H1 (cell line): Measurements from ENCODE around the gene KRTAP10-2. TPM values are rescaled to one million over a fixed set of nuclear protein-coding genes. Genes with fewer than 3 reads are reported as not detected.

Experiments used
- CTBP2 ChIP-seq: IDR thresholded peaks from 2 replicates; pipeline ENCODE4 v1.7.0; 2011; ENCODE audit warnings: borderline replicate concordance, mild to moderate bottlenecking, moderate library complexity, mixed read lengths, low read length; ENCODE audit not compliant: insufficient read depth, insufficient read length
- JUND ChIP-seq: IDR thresholded peaks from 2 replicates; pipeline ENCODE4 v1.6.1; 2011; ENCODE audit warnings: mild to moderate bottlenecking, improper control_type of control experiment, low read length
- POLR2A ChIP-seq, 2 experiments: IDR thresholded peaks; 1 replicate in 1 of 2; 2 replicates in 1 of 2; pipeline ENCODE4 v1.6.1; 2011; ENCODE audit warnings: low read depth in 2 of 2, low read length in 2 of 2, mild to moderate bottlenecking in 2 of 2; ENCODE audit errors: control extremely low read depth in 1 of 2
- RXRA ChIP-seq: IDR thresholded peaks from 2 replicates; pipeline ENCODE4 v1.6.1; 2011; ENCODE audit warnings: low read depth, mild to moderate bottlenecking, low read length, moderate library complexity; ENCODE audit not compliant: insufficient read depth
- SIRT6 ChIP-seq: IDR thresholded peaks from one replicate; pipeline ENCODE4 v1.7.1; 2012; ENCODE audit warnings: low read length, inconsistent platforms
- SRF ChIP-seq: IDR thresholded peaks from 2 replicates; pipeline ENCODE4 v1.6.1; 2011; ENCODE audit warnings: mild to moderate bottlenecking, low read depth, low read length, moderate library complexity
- polyA plus RNA-seq, 7 experiments: library from polyadenylated mRNA; depleted of rRNA in 3 of 7; stranded (reverse) in 5 of 7; unstranded in 2 of 7; fragments of >200 nt in 5 of 7; fragments of 200-250 nt in 2 of 7; gene quantifications; 1 replicate in 5 of 7; 2 replicates in 1 of 7; 4 replicates in 1 of 7; pipeline versions ENCODE4 v1.2.1 to v1.2.3, GENCODE V29; 2011 to 2013; ENCODE audit warnings: missing spikeins in 2 of 7, mixed read lengths in 2 of 7
- total RNA-seq: library from RNA; stranded (reverse); fragmentation: NEBNext Ultra II Directional; extraction: Animal tissue kit (Norgen Biotek cat#: 25700); gene quantifications from 2 replicates; pipeline ENCODE4 v1.2.1, GENCODE V29; 2021
- TF ChIP-seq, protein P1 (sequence below): IDR thresholded peaks from 2 replicates; pipeline ENCODE4 v1.6.1; 2012; ENCODE audit warnings: inconsistent platforms

The KRTAP10-2 gene
- total and polyA plus RNA-seq, 2 of the 8 experiments (the other 6 are each of a cell fraction or from before 2014, with no cell fraction given) = 0.11 TPM; not detected in 1

DNA sequence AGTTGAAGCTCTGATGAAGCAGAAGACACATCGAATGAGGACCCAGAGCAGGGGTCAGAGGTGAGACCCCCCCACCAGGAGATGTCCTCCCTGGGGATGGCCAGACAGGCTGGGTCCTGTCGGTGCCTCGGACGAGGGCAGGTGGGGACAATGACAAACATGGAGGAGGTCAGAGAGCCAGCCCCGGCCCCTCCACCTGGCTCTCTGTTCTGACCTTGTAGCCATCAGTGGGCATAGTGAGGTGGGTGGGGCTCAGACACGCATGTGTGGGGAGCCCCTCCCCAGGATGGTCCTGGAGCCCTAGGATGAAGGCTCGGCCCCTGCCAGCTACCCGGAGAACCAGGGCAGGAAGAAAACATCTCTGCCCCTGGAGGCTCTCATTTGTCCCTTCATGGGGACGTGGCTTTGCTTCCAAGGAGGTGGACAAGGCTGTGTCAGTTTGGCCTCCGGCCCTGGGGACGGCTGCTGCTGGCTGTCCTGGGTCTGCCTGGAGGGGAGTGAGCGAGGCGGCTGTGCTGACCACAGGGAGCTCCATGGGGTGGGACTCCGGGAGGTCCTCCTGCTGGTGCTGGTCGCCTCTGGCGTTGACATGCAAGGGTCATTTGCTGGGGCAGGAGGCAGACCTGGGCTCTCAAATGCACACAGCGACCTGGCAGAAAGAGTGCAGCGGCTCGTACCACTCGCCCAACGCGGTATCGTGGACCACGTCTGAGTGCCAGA, 38.4 kb upstream of the KRTAP10-2 start (continued):
- no peak for TF ChIP-seq RXRA
- TF ChIP-seq SIRT6 = no peak
- no peak for TF ChIP-seq POLR2A (IDR thresholded peaks at IDR 0.05; ENCODE audit: control extremely low read depth in 1 of 2, low read depth in 2 of 2, low read length in 2 of 2)
- no peak for TF ChIP-seq SRF
- no peak for TF ChIP-seq JUND
- no peak for TF ChIP-seq CTBP2
- TF ChIP-seq, protein P1, sequence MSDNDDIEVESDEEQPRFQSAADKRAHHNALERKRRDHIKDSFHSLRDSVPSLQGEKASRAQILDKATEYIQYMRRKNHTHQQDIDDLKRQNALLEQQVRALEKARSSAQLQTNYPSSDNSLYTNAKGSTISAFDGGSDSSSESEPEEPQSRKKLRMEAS = no peak
